Spleen (tissue), 11 donors: ENCODE data around the gene XBP1. TPM values are rescaled to one million over a fixed set of nuclear protein-coding genes. Genes with fewer than 3 reads are reported as not detected.

Experiments
- DNase-seq: peaks from one replicate; pipeline ENCODE4 v3.0.0-alpha.2; 2020
- H3K27ac ChIP-seq, 8 donors: fragments of 200-600 bp; sonication (generic) in 7 of 8; 1 replicate in 4 of 8; 2 replicates in 4 of 8; pipeline versions ENCODE4 v1.5.0 to v1.8.0; 2016 to 2021; ENCODE audit warnings: inconsistent platforms in 4 of 8, mild to moderate bottlenecking in 4 of 8, moderate library complexity in 1 of 8
- H3K27me3 ChIP-seq, 7 donors: fragments of 200-600 bp; sonication (generic) in 6 of 7; replicated peaks in 1 of 7; 1 replicate in 4 of 7; 2 replicates in 3 of 7; pipeline versions ENCODE4 v1.5.0 to v1.8.0; 2016 to 2021; ENCODE audit warnings: inconsistent platforms in 3 of 7, mild to moderate bottlenecking in 1 of 7
- H3K36me3 ChIP-seq, 6 donors: fragments of 200-600 bp; sonication (generic) in 5 of 6; 1 replicate in 4 of 6; 2 replicates in 2 of 6; pipeline versions ENCODE4 v1.5.0 to v1.8.0; 2016 to 2021; ENCODE audit warnings: inconsistent platforms in 2 of 6
- H3K4me1 ChIP-seq, 6 donors: fragments of 200-600 bp; sonication (generic) in 5 of 6; 1 replicate in 3 of 6; 2 replicates in 3 of 6; pipeline versions ENCODE4 v1.5.0 to v1.8.0; 2016 to 2021; ENCODE audit warnings: inconsistent platforms in 3 of 6
- H3K4me3 ChIP-seq, 8 donors: fragments of 200-600 bp; sonication (generic) in 7 of 8; 1 replicate in 4 of 8; 2 replicates in 4 of 8; pipeline versions ENCODE4 v1.5.0 to v1.8.0; 2016 to 2021; ENCODE audit warnings: inconsistent platforms in 4 of 8, mild to moderate bottlenecking in 4 of 8, moderate library complexity in 2 of 8
- H3K9me3 ChIP-seq, 8 donors: fragments of 200-600 bp; sonication (generic) in 7 of 8; 1 replicate in 4 of 8; 2 replicates in 4 of 8; pipeline versions ENCODE4 v1.5.0 to v1.8.0; 2016 to 2021; ENCODE audit warnings: inconsistent platforms in 4 of 8
- POLR2A ChIP-seq, 3 donors: fragments of 450-650 bp; IDR thresholded peaks; one replicate each; pipeline ENCODE4 v1.5.1; 2017; ENCODE audit warnings: antibody characterized with exemption in 3 of 3, mild to moderate bottlenecking in 1 of 3
- POLR2AphosphoS5 ChIP-seq, 3 donors: sonication (generic); formaldehyde crosslinking; IDR thresholded peaks; one replicate each; pipeline ENCODE4 v1.5.1; 2017; ENCODE audit warnings: antibody characterized with exemption in 3 of 3
- WGBS, 5 donors: extraction: QIAGEN DNeasy Blood & Tissue Kit in 3 of 5; methylation state at CpG; one replicate each; pipeline versions ENCODE4 v1.1.5 to v1.1.7; 2013 to 2018; 5-methylcytosine and 5-hydroxymethylcytosine counted together
- intact Hi-C: fragments of 100-400 bp; cut with DNase I; formaldehyde crosslinking; loops from one replicate; pipeline ENCODE4 v1.15.0; 2023; ENCODE audit warnings: low total_unique reads
- polyA plus RNA-seq, 3 donors: library from polyadenylated mRNA; stranded (reverse); fragments of 200-250 nt; gene quantifications; one replicate each; pipeline ENCODE4 v1.2.1, GENCODE V29; 2013
- total RNA-seq, 7 donors: library from RNA; depleted of rRNA in 3 of 7; stranded (reverse); fragments of >200 nt in 3 of 7; fragmentation: NEBNext Ultra II Directional in 4 of 7; extraction: Animal tissue kit (Norgen Biotek cat#: 25700) in 4 of 7; gene quantifications; one replicate each; pipeline versions ENCODE4 v1.1.0 to v1.2.1, GENCODE V29; 2016 to 2021
- TF ChIP-seq, protein P1 (sequence below), 11 experiments: fragments of 200-600 bp in 7 of 11; fragments of 450-650 bp in 4 of 11; sonication (generic) in 4 of 11; IDR thresholded peaks in 8 of 11; conservative IDR thresholded peaks in 3 of 11; 1 replicate in 7 of 11; 2 replicates in 4 of 11; pipeline versions ENCODE4 v1.4.0 to v1.8.0; 2016 to 2021; ENCODE audit warnings: antibody characterized with exemption in 11 of 11, inconsistent platforms in 4 of 11, mild to moderate bottlenecking in 1 of 11
- donor health status: healthy with polysubstance abuse.
- donor health status: DM: no; HTN: no; CAD: no; lungs with moderate emphysema.
- donor health status: DM: no; HTN: no; CAD: no.
- donor health status: Bipolar disorder and iron deficiency.
- donor health status: healthy.
- donor health status: DM: no; HTN: no; CAD: no.
- donor health status: DM: yes; HTN: yes; CAD: no.

Gene XBP1
- total and polyA plus RNA-seq, 10 donors, result 26.8 to 703 (median 219) TPM

DNA sequence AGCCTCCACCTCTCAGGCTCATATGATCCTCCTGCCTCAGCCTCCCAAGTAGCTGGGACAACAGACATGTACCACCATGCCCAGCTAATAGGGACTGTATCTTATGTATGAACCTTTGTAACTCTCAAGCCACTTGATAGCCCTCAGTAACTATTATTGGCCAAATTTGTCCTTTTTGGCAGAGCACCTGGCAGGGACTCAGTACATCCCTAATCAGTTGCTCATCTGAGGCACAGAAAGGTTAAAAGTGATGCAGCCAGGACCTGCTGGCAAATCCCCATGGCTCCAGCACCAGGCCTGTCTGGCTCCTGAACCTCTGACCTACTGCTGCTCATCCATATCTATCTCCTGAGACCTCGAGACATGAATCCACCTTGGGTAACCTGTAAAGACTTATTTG is 21.1 kb upstream of the XBP1 start:
- H3K27me3 ChIP-seq, result no peaks in the 10 kb centered on the region
- intact Hi-C loops, result no loop called here
- no peak overlapping the region for H3K4me3 ChIP-seq
- peak overlapping the region in 2 of 8 donors; percentile 55 to 78 for H3K27ac ChIP-seq
- WGBS, 5 donors, result 83 to 100% (median 93%) methylated on average over 1 of the region's 1 CpG
- peaks cover 7 to 60% (median 26%) of the 10 kb centered on the region in 6 donors for H3K4me1 ChIP-seq
- TF ChIP-seq POLR2AphosphoS5 (IDR thresholded peaks at IDR 0.05) (no peak), POLR2A (IDR thresholded peaks at IDR 0.05) (no peak)
- TF ChIP-seq, protein P1, sequence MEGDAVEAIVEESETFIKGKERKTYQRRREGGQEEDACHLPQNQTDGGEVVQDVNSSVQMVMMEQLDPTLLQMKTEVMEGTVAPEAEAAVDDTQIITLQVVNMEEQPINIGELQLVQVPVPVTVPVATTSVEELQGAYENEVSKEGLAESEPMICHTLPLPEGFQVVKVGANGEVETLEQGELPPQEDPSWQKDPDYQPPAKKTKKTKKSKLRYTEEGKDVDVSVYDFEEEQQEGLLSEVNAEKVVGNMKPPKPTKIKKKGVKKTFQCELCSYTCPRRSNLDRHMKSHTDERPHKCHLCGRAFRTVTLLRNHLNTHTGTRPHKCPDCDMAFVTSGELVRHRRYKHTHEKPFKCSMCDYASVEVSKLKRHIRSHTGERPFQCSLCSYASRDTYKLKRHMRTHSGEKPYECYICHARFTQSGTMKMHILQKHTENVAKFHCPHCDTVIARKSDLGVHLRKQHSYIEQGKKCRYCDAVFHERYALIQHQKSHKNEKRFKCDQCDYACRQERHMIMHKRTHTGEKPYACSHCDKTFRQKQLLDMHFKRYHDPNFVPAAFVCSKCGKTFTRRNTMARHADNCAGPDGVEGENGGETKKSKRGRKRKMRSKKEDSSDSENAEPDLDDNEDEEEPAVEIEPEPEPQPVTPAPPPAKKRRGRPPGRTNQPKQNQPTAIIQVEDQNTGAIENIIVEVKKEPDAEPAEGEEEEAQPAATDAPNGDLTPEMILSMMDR (IDR thresholded peaks at IDR 0.05 in 8 of 11, conservative IDR thresholded peaks at IDR 0.05 in 3 of 11), result no peak
- no peak for DNase-seq
- H3K9me3 ChIP-seq, result no peaks in the 10 kb centered on the region
- peaks cover 0 to 7% (median 0%) of the 10 kb centered on the region in 6 donors for H3K36me3 ChIP-seq

DNA sequence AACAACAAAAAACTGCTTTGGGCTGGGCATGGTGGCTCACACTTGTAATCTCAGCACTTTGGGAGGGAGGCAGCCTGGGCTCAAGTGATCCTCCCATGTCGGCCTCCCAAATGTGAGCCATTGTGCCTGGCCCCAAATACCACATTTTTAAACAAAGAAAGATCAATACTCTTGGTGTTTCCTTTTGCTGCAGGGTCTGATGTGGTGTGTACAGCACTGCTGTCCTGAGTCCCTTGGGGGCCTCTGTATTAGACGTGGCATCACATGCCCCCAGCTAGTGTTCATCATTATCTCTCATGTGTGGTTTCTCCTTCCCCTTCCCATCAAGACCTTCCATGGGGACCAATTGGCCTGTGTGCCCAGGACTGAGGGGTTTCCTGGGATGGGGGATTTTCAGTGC is 20.5 kb upstream of the XBP1 start:
- H3K27me3 ChIP-seq, result no peaks in the 10 kb centered on the region
- H3K9me3 ChIP-seq, result no peaks in the 10 kb centered on the region
- H3K4me1 ChIP-seq, result peaks cover 7 to 60% (median 26%) of the 10 kb centered on the region in 6 donors
- peaks cover 0 to 7% (median 0%) of the 10 kb centered on the region in 6 donors for H3K36me3 ChIP-seq
- intact Hi-C loops, result no loop called here
- TF ChIP-seq, protein P1 (IDR thresholded peaks at IDR 0.05 in 8 of 11, conservative IDR thresholded peaks at IDR 0.05 in 3 of 11), result no peak
- TF ChIP-seq POLR2A (IDR thresholded peaks at IDR 0.05) (no peak), POLR2AphosphoS5 (IDR thresholded peaks at IDR 0.05) (no peak)
- 74 to 92% (median 79%) methylated on average over 2 of the region's 2 CpGs for WGBS, 5 donors
- DNase-seq, result no peak
- no peak overlapping the region for H3K4me3 ChIP-seq
- peak overlapping the region in 3 of 8 donors; percentile 11 to 78 (median 36) for H3K27ac ChIP-seq

DNA sequence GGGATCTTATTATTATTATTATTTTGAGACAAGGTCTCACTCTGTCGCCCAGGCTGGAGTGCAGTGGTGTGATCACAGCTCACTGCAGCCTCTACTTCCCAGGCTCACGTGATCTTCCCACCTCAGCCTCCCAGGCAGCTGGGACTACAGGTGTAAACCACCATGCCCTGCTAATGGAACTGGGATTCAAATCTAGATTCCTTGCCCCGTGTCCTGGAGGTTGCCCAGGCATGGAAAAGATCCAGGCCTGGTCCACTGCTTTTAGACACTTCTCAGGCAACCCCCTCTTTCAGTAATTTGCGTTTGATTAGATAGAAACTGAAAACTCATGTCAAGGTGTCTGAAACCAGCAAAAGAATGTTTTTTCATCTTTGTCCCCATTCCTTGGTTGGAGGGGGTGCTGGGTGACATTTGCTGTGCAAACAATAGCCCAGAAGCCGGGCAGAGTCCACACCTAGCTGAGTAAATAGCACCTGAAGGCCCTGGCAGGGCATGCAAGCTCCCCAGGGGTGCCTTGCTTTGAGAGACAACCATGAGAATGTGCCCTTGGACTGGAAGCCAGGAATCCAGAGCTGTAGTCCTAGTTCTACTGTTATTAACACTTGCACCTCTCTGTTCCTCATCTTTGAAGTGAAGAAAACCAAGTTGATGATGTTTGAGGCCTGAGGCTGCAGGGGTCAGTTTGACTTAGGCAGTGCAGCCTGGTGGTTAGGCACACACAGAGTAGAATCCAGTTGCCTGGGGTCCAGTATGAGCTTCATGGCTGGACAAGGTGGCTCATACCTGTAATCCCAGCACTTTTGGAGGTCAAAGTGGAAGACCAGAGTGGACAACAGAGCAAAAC is 19.1 kb upstream of the XBP1 start:
- 42 to 83% (median 65%) methylated on average over 5 of the region's 5 CpGs for WGBS, 5 donors
- H3K4me1 ChIP-seq, result peaks cover 7 to 72% (median 34%) of the 10 kb centered on the region in 6 donors
- no peak overlapping the region for H3K4me3 ChIP-seq
- H3K36me3 ChIP-seq, result peaks cover 0 to 7% (median 0%) of the 10 kb centered on the region in 6 donors
- no peaks in the 10 kb centered on the region for H3K27me3 ChIP-seq
- peak; percentile 50 for DNase-seq
- TF ChIP-seq POLR2AphosphoS5 (IDR thresholded peaks at IDR 0.05) (no peak), POLR2A (IDR thresholded peaks at IDR 0.05) (no peak)
- TF ChIP-seq, protein P1 (IDR thresholded peaks at IDR 0.05 in 8 of 11, conservative IDR thresholded peaks at IDR 0.05 in 3 of 11), result no peak
- H3K27ac ChIP-seq, result peak overlapping the region; percentile 17 to 80 (median 72)
- H3K9me3 ChIP-seq, result no peaks in the 10 kb centered on the region
- intact Hi-C loops, result no loop called here
